ENCODE data around the gene SLC12A5. TPM values are rescaled to one million over a fixed set of nuclear protein-coding genes. Genes with fewer than 3 reads are reported as not detected.

SLC12A5 gene
- total RNA-seq, 1 experiment from 2014 or later: 7.2 TPM

- ATAC-seq (no peak), DNase-seq (ENCODE audit: low spot score) (no peak)
- ChIA-PET POLR2A (no interaction called here), CTCF (interaction anchor here (3.2 to 4.9 kb wide), 2 partner anchors 11 to 33 kb away, joined by 15 to 29 read pairs; no protein-coding TSS in a partner anchor)
- Mint-ChIP-seq H3K27ac (no peak overlapping the region), H3K4me1 (peaks cover 10% of the 10 kb centered on the region), H3K36me3 (no peaks in the 10 kb centered on the region), H3K27me3 (ENCODE audit: low read depth) (peaks cover 78% of the 10 kb centered on the region), H3K9me3 (no peaks in the 10 kb centered on the region), H3K4me3 (no peak overlapping the region)
- no peak for TF ChIP-seq NFE2L1 (CRISPR knock-in tag; IDR thresholded peaks at IDR 0.05)
- no peak for TF ChIP-seq CREM (CRISPR knock-in tag; IDR thresholded peaks at IDR 0.05)
- TF ChIP-seq ELF4 (CRISPR knock-in tag; IDR thresholded peaks at IDR 0.05; ENCODE audit: low read depth): no peak
- no peak for TF ChIP-seq ZNF416 (CRISPR knock-in tag; IDR thresholded peaks at IDR 0.05)
- TF ChIP-seq RELA (CRISPR knock-in tag; IDR thresholded peaks at IDR 0.05; ENCODE audit: borderline replicate concordance): no peak
- no peak for TF ChIP-seq SMAD3 (CRISPR knock-in tag; IDR thresholded peaks at IDR 0.05; ENCODE audit: borderline replicate concordance)
- TF ChIP-seq ESRRA (CRISPR knock-in tag; IDR thresholded peaks at IDR 0.05; ENCODE audit: borderline replicate concordance): no peak
- no peak for TF ChIP-seq CREB1 (CRISPR knock-in tag; IDR thresholded peaks at IDR 0.05)
- TF ChIP-seq ZNF138 (CRISPR knock-in tag; conservative IDR thresholded peaks at IDR 0.05): no peak
- no peak for TF ChIP-seq NR2C2 (CRISPR knock-in tag; IDR thresholded peaks at IDR 0.05)
Measured at GRCh38 chr20:46025376-46025783, 3.6 kb upstream of the SLC12A5 start.

- POLR2A ChIA-PET: no interaction called here
Measured at GRCh38 chr20:46027245-46027853, 1.7 kb upstream of the SLC12A5 start.

GRCh38 chr20:46028110-46028509 is 905 bp upstream of the SLC12A5 start:
- Mint-ChIP-seq H3K27ac (no peak overlapping the region), H3K4me3 (no peak overlapping the region), H3K27me3 (ENCODE audit: low read depth) (peaks cover 99% of the 10 kb centered on the region), H3K9me3 (no peaks in the 10 kb centered on the region), H3K4me1 (peaks cover 2% of the 10 kb centered on the region), H3K36me3 (no peaks in the 10 kb centered on the region)
- POLR2A ChIA-PET: no interaction called here
- DNase-seq (ENCODE audit: low spot score) (no peak), ATAC-seq (no peak)
- CTCF ChIA-PET: interaction anchor here (1.5 to 4.9 kb wide), 5 partner anchors 14 to 138 kb away, joined by 3 to 40 read pairs (median 15); no protein-coding TSS in a partner anchor
- TF ChIP-seq ZNF425 (CRISPR knock-in tag; conservative IDR thresholded peaks at IDR 0.05): no peak
- TF ChIP-seq IRF2 (CRISPR knock-in tag; IDR thresholded peaks at IDR 0.05; ENCODE audit: borderline replicate concordance, low read depth): no peak
- TF ChIP-seq MXD4 (CRISPR knock-in tag; IDR thresholded peaks at IDR 0.05; ENCODE audit: borderline replicate concordance): no peak
- TF ChIP-seq NFATC4 (CRISPR knock-in tag; IDR thresholded peaks at IDR 0.05): no peak
- TF ChIP-seq PRRX2 (CRISPR knock-in tag; IDR thresholded peaks at IDR 0.05): no peak
- TF ChIP-seq ERG (CRISPR knock-in tag; IDR thresholded peaks at IDR 0.05): no peak
- TF ChIP-seq IRF1 (CRISPR knock-in tag; IDR thresholded peaks at IDR 0.05): no peak
- TF ChIP-seq JAZF1 (CRISPR knock-in tag; IDR thresholded peaks at IDR 0.05): no peak
- TF ChIP-seq GRHL2 (CRISPR knock-in tag; IDR thresholded peaks at IDR 0.05; ENCODE audit: insufficient replicate concordance, severe bottlenecking): no peak
- TF ChIP-seq HMGA2 (CRISPR knock-in tag; IDR thresholded peaks at IDR 0.05): no peak
- no peak for TF ChIP-seq GABPB1 (CRISPR knock-in tag; IDR thresholded peaks at IDR 0.05)
- TF ChIP-seq GTF2I (CRISPR knock-in tag; conservative IDR thresholded peaks at IDR 0.05): no peak
- TF ChIP-seq FOXK1 (CRISPR knock-in tag; IDR thresholded peaks at IDR 0.05): no peak
- TF ChIP-seq TEAD1 (CRISPR knock-in tag; IDR thresholded peaks at IDR 0.05): no peak
- TF ChIP-seq CREM (CRISPR knock-in tag; IDR thresholded peaks at IDR 0.05): no peak
- no peak for TF ChIP-seq ZSCAN18 (CRISPR knock-in tag; IDR thresholded peaks at IDR 0.05)
- no peak for TF ChIP-seq MLX (CRISPR knock-in tag; IDR thresholded peaks at IDR 0.05)
- TF ChIP-seq ZNF121 (CRISPR knock-in tag; IDR thresholded peaks at IDR 0.05): no peak

More at GRCh38 chr20:46027245-46027853, 1.7 kb upstream of the SLC12A5 start:
- Mint-ChIP-seq H3K4me1 (peaks cover 2% of the 10 kb centered on the region), H3K36me3 (no peaks in the 10 kb centered on the region), H3K9me3 (no peaks in the 10 kb centered on the region), H3K27me3 (ENCODE audit: low read depth) (peaks cover 93% of the 10 kb centered on the region), H3K27ac (no peak overlapping the region), H3K4me3 (no peak overlapping the region)
- CTCF ChIA-PET: interaction anchor here (1.5 to 4.9 kb wide), 4 partner anchors 13 to 137 kb away, joined by 3 to 29 read pairs (median 11); no protein-coding TSS in a partner anchor
- DNase-seq (ENCODE audit: low spot score) (peak; percentile 63), ATAC-seq (no peak)
- no peak for TF ChIP-seq TEAD4 (CRISPR knock-in tag; IDR thresholded peaks at IDR 0.05)
- TF ChIP-seq ZNF423 (CRISPR knock-in tag; IDR thresholded peaks at IDR 0.05): no peak
